NCI-H82 treated with DMSO at 0.1 percent for 48 hours (cell line): Measurements from ENCODE around the gene TRABD.

Source experiments
- DNase-seq: peaks from one replicate; lab custom pipeline; 2025; ENCODE audit not compliant: unreplicated experiment; lab: John Stamatoyannopoulos, UW

Gene TRABD

GRCh38 chr22:50173311-50173982 is 12.3 kb upstream of the TRABD start:
- no peak for DNase-seq

GRCh38 chr22:50173983-50174355 is 11.7 kb upstream of the TRABD start:
- no peak for DNase-seq

GRCh38 chr22:50174382-50175190 is 11.1 kb upstream of the TRABD start:
- no peak for DNase-seq

GRCh38 chr22:50175191-50175461 is 10.6 kb upstream of the TRABD start:
- DNase-seq = no peak

GRCh38 chr22:50175921-50176849 is 9.5 kb upstream of the TRABD start:
- no peak for DNase-seq

- DNase-seq = no peak
Observed at GRCh38 chr22:50176850-50177536, 8.7 kb upstream of the TRABD start.

- no peak for DNase-seq
Observed at GRCh38 chr22:50177537-50178470, 7.9 kb upstream of the TRABD start.

- DNase-seq = no peak
Observed at GRCh38 chr22:50178471-50178864, 7.2 kb upstream of the TRABD start.

GRCh38 chr22:50178871-50179869 is 6.5 kb upstream of the TRABD start:
- no peak for DNase-seq

GRCh38 chr22:50179937-50180726 is 5.6 kb upstream of the TRABD start:
- no peak for DNase-seq

- no peak for DNase-seq
Observed at GRCh38 chr22:50180727-50181521, 4.8 kb upstream of the TRABD start.

GRCh38 chr22:50182176-50183081 is 3.3 kb upstream of the TRABD start:
- DNase-seq = no peak

- no peak for DNase-seq
Observed at GRCh38 chr22:50183141-50183971, 2.4 kb upstream of the TRABD start.

GRCh38 chr22:50184004-50184901 is 1.5 kb upstream of the TRABD start:
- DNase-seq = no peak
